A549 (cell line): ENCODE results near the gene OCA2.

Experiments
- CTCF ChIP-seq: fragments of >200 bp; sonication (Bioruptor Twin); formaldehyde crosslinking; IDR thresholded peaks from 3 replicates; pipeline ENCODE4 v1.5.1; 2016
- ELK1 ChIP-seq: fragments of 150-350 bp; IDR thresholded peaks from 2 replicates; pipeline ENCODE4 v1.6.1; 2014; ENCODE audit warnings: low read depth, mild to moderate bottlenecking, low read length
- EP300 ChIP-seq, 2 experiments: fragments of >200 bp; sonication (Bioruptor Twin); formaldehyde crosslinking; IDR thresholded peaks; 2 replicates in 1 of 2; 3 replicates in 1 of 2; pipeline ENCODE4 v1.6.1; 2016 to 2017
- FOSL2 ChIP-seq, 2 experiments: fragments of 450-650 bp in 1 of 2; fragments of >200 bp in 1 of 2; sonication (Bioruptor Twin) in 1 of 2; formaldehyde crosslinking; IDR thresholded peaks; 2 replicates each; pipeline versions ENCODE4 v1.5.0 to v1.6.1; 2016 to 2020; ENCODE audit warnings: mild to moderate bottlenecking in 1 of 2, moderate library complexity in 1 of 2
- HMGXB4 ChIP-seq: fragments of 250-450 bp; sonication (Bioruptor Pico); IDR thresholded peaks from 2 replicates; pipeline ENCODE4 v1.5.0; 2021; ENCODE audit warnings: mild to moderate bottlenecking, moderate library complexity, borderline replicate concordance
- MAX ChIP-seq: IDR thresholded peaks from 2 replicates; pipeline ENCODE4 v1.6.1; 2012
- POLR2A ChIP-seq: IDR thresholded peaks from 2 replicates; pipeline ENCODE4 v1.6.1; 2012; ENCODE audit warnings: mild to moderate bottlenecking, low read length
- RCOR1 ChIP-seq: fragments of 150-350 bp; IDR thresholded peaks from 2 replicates; pipeline ENCODE4 v1.6.1; 2014; ENCODE audit warnings: antibody characterized with exemption, low read length, low read depth
- USF2 ChIP-seq: fragments of 450-650 bp; IDR thresholded peaks from 2 replicates; pipeline ENCODE4 v1.6.1; 2014; ENCODE audit warnings: antibody characterized with exemption

- no peak for TF ChIP-seq POLR2A
- TF ChIP-seq EP300 (IDR thresholded peaks at IDR 0.05) = no peak
- no peak for TF ChIP-seq MAX
- TF ChIP-seq CTCF = no peak
- no peak for TF ChIP-seq HMGXB4
- no peak for TF ChIP-seq FOSL2 (IDR thresholded peaks at IDR 0.05)
- no peak for TF ChIP-seq FOSL2 (CRISPR knock-in tag; IDR thresholded peaks at IDR 0.05)
- no peak for TF ChIP-seq ELK1
- no peak for TF ChIP-seq USF2
- TF ChIP-seq RCOR1 = no peak
These were observed 96.8 kb downstream of the OCA2 start for GRCh38 chr15:28002136-28002861.
